HepG2 (cell line): Measurements from ENCODE around the gene OSM. TPM values are rescaled to one million over a fixed set of nuclear protein-coding genes. Genes with fewer than 3 reads are reported as not detected.

Experiments used
- ATAC-seq: fragments of 200-7000 bp; cut with Tn5 transposase; 3 replicates; pipeline ENCODE4 v1.9.1; 2020; ENCODE audit warnings: mild to moderate bottlenecking, moderate library complexity
- BruUV-seq: library from RNA; stranded (reverse); fragments of 400-500 nt; replicated peaks from 2 replicates; lab custom pipeline; 2021; lab: Mats Ljungman, UMichigan
- CTCF ChIA-PET: fragments of 300-600 bp; formaldehyde crosslinking; extraction: SDS; loops from one replicate; lab custom pipeline; 2021; ENCODE audit warnings: low total read pairs, inconsistent platforms, low intra/inter-chr PET ratio; lab: Yijun Ruan, JAX
- POLR2A ChIA-PET: fragments of 350-600 bp; sonication (Branson Sonifier 250); formaldehyde crosslinking; loops from one replicate; lab custom pipeline; 2020; ENCODE audit warnings: antibody characterized with exemption, inconsistent platforms; lab: Yijun Ruan, JAX
- DNase-seq: peaks from one replicate; pipeline ENCODE4 v3.0.0-alpha.2; 2015; ENCODE audit warnings: low spot score
- FAIRE-seq: peaks from 3 replicates; lab custom pipeline; 2011; peaks lifted over from hg19 to GRCh38; lab: Jason Lieb, UNC
- H2AFZ ChIP-seq: one replicate; pipeline ENCODE4 v1.6.1; 2011; ENCODE audit warnings: low read length, inconsistent platforms
- H3K27ac ChIP-seq: fragments of 300-600 bp; 3 replicates; pipeline ENCODE4 v1.8.0; 2011; ENCODE audit warnings: mixed run types, mild to moderate bottlenecking, mixed read lengths, low read length, inconsistent platforms; ENCODE audit not compliant: insufficient read depth; ENCODE audit errors: extremely low read length
- H3K27me3 ChIP-seq, 2 experiments: fragments of 200-600 bp in 1 of 2; 2 replicates in 1 of 2; 3 replicates in 1 of 2; pipeline versions ENCODE4 v1.6.0 to v1.8.0; 2011; ENCODE audit warnings: low read length in 2 of 2, mild to moderate bottlenecking in 2 of 2, moderate library complexity in 2 of 2, inconsistent platforms in 1 of 2; ENCODE audit not compliant: insufficient read depth in 2 of 2, control insufficient read depth in 1 of 2
- H3K36me3 ChIP-seq, 2 experiments: fragments of 200-600 bp in 1 of 2; replicated peaks in 1 of 2; 2 replicates in 1 of 2; 3 replicates in 1 of 2; pipeline versions ENCODE4 v1.5.1 to v1.8.0; 2011; ENCODE audit warnings: low read length in 2 of 2, inconsistent platforms in 1 of 2; ENCODE audit not compliant: insufficient read depth in 2 of 2, control insufficient read depth in 1 of 2
- H3K4me1 ChIP-seq: 2 replicates; pipeline ENCODE4 v1.5.1; 2012; ENCODE audit warnings: low read length, inconsistent platforms; ENCODE audit not compliant: insufficient read depth
- H3K4me2 ChIP-seq: 2 replicates; pipeline ENCODE4 v1.6.0; 2011; ENCODE audit warnings: low read depth, low read length, inconsistent platforms
- H3K4me3 ChIP-seq, 3 experiments: fragments of 200-600 bp in 1 of 3; sonication (generic), shearing (Covaris generic) in 1 of 3; replicated peaks in 1 of 3; 2 replicates each; pipeline ENCODE4 v1.5.1; 2011 to 2016; ENCODE audit warnings: low read length in 3 of 3, inconsistent platforms in 2 of 3, low read depth in 2 of 3, mild to moderate bottlenecking in 2 of 3, control low read depth in 1 of 3, mixed read lengths in 1 of 3; ENCODE audit not compliant: insufficient read depth in 1 of 3
- H3K79me2 ChIP-seq: one replicate; pipeline ENCODE4 v1.6.1; 2011; ENCODE audit warnings: low read length, inconsistent platforms; ENCODE audit not compliant: insufficient read depth
- H3K9ac ChIP-seq: 2 replicates; pipeline ENCODE4 v1.6.0; 2011; ENCODE audit warnings: mild to moderate bottlenecking, low read depth, low read length, inconsistent platforms; ENCODE audit not compliant: insufficient read depth
- H3K9me3 ChIP-seq: 2 replicates; pipeline ENCODE4 v1.5.1; 2012; ENCODE audit warnings: mild to moderate bottlenecking, low read length
- H4K20me1 ChIP-seq: 2 replicates; pipeline ENCODE4 v1.6.0; 2011; ENCODE audit warnings: inconsistent platforms, mild to moderate bottlenecking, low read length, moderate library complexity; ENCODE audit not compliant: insufficient read depth
- ARHGAP35 ChIP-seq: sonication (generic); formaldehyde crosslinking; IDR thresholded peaks from 2 replicates; pipeline ENCODE4 v1.9.0; 2022; ENCODE audit warnings: mild to moderate bottlenecking, inconsistent platforms, moderate library complexity, missing genetic modification reagents, borderline replicate concordance
- BORCS8-MEF2B ChIP-seq: sonication (generic); formaldehyde crosslinking; IDR thresholded peaks from 2 replicates; pipeline ENCODE4 v1.8.0; 2022; ENCODE audit warnings: mild to moderate bottlenecking, missing genetic modification reagents
- IKZF1 ChIP-seq: fragments of 450-650 bp; IDR thresholded peaks from 2 replicates; pipeline ENCODE4 v1.7.1; 2016
- MTF1 ChIP-seq: sonication (generic); formaldehyde crosslinking; IDR thresholded peaks from 2 replicates; pipeline ENCODE4 v1.5.0; 2020; ENCODE audit warnings: missing genetic modification reagents
- ZFX ChIP-seq: sonication (generic); formaldehyde crosslinking; IDR thresholded peaks from 2 replicates; pipeline ENCODE4 v1.4.0; 2020; ENCODE audit warnings: mild to moderate bottlenecking, low read depth, missing genetic modification reagents, moderate library complexity
- ZFY ChIP-seq: sonication (generic); formaldehyde crosslinking; IDR thresholded peaks from 2 replicates; pipeline ENCODE4 v1.4.0; 2020; ENCODE audit warnings: missing genetic modification reagents
- ZNF205 ChIP-seq: IDR thresholded peaks from 2 replicates; pipeline ENCODE4 v1.6.1; 2018; ENCODE audit warnings: missing biosample characterization, missing genetic modification reagents
- ZNF335 ChIP-seq: sonication (generic); formaldehyde crosslinking; IDR thresholded peaks from 2 replicates; pipeline ENCODE4 v1.4.0; 2020; ENCODE audit warnings: missing genetic modification reagents
- ZNF567 ChIP-seq: sonication (generic); formaldehyde crosslinking; IDR thresholded peaks from 2 replicates; pipeline ENCODE4 v1.8.1; 2023; ENCODE audit warnings: mild to moderate bottlenecking, missing genetic modification reagents, borderline replicate concordance
- WGBS: methylation state at CpG from one replicate; pipeline ENCODE4 v1.1.6; 2017; ENCODE audit warnings: low lambda C conversion rate; 5-methylcytosine and 5-hydroxymethylcytosine counted together
- in situ Hi-C: cut with HindIII; loops from 2 replicates; pipeline ENCODE4 v1.10.0; 2017; ENCODE audit warnings: low pct_unique_long_range_greater_than_20kb; ENCODE audit not compliant: extremely low pct_ligation_motif_present
- intact Hi-C: fragments of 100-400 bp; cut with micrococcal nuclease; formaldehyde crosslinking; loops from one replicate; pipeline ENCODE4 v1.10.0; 2022; ENCODE audit not compliant: unreplicated experiment
- polyA plus RNA-seq, 8 experiments: library from polyadenylated mRNA; depleted of rRNA in 3 of 8; stranded (reverse) in 7 of 8; unstranded in 1 of 8; fragments of >200 nt; fragmentation: Illumina TruSeq in 4 of 8; extraction: Trizol in 4 of 8; gene quantifications; 2 replicates each; pipeline versions ENCODE4 v1.2.1 to v1.2.3, GENCODE V29; 2011 to 2016; ENCODE audit warnings: low read depth in 4 of 8, missing spikeins in 1 of 8, mixed read lengths in 1 of 8; ENCODE audit not compliant: insufficient read depth in 1 of 8
- total RNA-seq, 5 experiments: library from RNA; depleted of rRNA; stranded (reverse); fragments of >200 nt; fragmentation: Illumina TruSeq; extraction: Trizol; gene quantifications; 2 replicates each; pipeline ENCODE4 v1.2.3, GENCODE V29; 2016; ENCODE audit warnings: low read depth in 1 of 5
- TF ChIP-seq, protein P1 (sequence below): sonication (generic); formaldehyde crosslinking; IDR thresholded peaks from 2 replicates; pipeline ENCODE4 v1.4.0; 2020; ENCODE audit warnings: mild to moderate bottlenecking, missing genetic modification reagents
- TF ChIP-seq, protein P2 (sequence below): IDR thresholded peaks from 2 replicates; pipeline ENCODE4 v1.6.1; 2012; ENCODE audit warnings: low read depth, low read length, improper control_type of control experiment
- TF ChIP-seq, protein P3 (sequence below): sonication (generic); formaldehyde crosslinking; IDR thresholded peaks from 2 replicates; pipeline ENCODE4 v1.5.1; 2020; ENCODE audit warnings: mild to moderate bottlenecking, missing genetic modification reagents, moderate library complexity

The OSM gene
- total and polyA plus RNA-seq, 2 of the 13 experiments (the other 11 are each of a cell fraction or from before 2014, with no cell fraction given), result not detected

DNA sequence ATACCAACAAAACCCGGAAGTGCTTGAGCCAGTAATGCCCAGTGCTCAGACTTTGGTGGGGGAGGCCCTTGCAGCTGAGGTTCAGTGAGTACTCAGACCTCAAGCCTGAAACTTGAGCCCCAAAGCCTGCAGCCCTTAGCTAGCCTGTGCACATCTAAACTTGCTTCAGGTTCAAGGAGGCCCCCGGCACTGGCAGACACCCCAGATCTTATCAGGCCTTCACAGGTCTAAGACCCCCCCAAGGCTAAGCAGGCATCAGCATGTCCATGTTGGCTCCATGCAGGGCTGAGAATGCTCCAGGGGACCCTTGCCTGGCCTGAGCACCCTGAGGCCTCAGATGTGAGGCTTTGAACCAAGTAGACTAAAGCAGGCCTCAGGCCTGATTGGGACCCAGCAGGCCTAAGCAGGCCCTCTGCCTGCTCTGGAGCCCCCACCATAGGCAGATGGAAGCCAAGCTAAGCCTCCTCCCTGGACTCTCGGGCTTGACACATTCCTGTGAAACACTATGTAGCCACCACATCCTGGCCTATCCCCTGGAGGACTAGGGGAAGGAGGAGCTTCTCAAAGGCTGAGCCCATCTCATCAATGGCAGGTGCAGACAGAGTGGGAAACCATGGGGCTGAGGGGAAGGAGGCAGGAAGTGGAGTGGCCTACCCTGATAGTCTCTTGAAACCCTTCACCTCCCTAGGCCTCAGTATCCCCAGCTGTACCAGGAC is 23.8 kb upstream of the OSM start:
- 0 out of 2 replicates have a peak, but pooled peaks have one; percentile 48 for TF ChIP-seq ZNF567 (CRISPR knock-in tag)
- no peak for TF ChIP-seq ZNF205 (CRISPR knock-in tag)
- TF ChIP-seq ARHGAP35 (CRISPR knock-in tag), result no peak
- TF ChIP-seq IKZF1, result no peak
- TF ChIP-seq, protein P1, sequence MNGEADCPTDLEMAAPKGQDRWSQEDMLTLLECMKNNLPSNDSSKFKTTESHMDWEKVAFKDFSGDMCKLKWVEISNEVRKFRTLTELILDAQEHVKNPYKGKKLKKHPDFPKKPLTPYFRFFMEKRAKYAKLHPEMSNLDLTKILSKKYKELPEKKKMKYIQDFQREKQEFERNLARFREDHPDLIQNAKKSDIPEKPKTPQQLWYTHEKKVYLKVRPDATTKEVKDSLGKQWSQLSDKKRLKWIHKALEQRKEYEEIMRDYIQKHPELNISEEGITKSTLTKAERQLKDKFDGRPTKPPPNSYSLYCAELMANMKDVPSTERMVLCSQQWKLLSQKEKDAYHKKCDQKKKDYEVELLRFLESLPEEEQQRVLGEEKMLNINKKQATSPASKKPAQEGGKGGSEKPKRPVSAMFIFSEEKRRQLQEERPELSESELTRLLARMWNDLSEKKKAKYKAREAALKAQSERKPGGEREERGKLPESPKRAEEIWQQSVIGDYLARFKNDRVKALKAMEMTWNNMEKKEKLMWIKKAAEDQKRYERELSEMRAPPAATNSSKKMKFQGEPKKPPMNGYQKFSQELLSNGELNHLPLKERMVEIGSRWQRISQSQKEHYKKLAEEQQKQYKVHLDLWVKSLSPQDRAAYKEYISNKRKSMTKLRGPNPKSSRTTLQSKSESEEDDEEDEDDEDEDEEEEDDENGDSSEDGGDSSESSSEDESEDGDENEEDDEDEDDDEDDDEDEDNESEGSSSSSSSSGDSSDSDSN, result 0 out of 2 replicates have a peak, but pooled peaks have one; percentile 50
- TF ChIP-seq ZFY (CRISPR knock-in tag), result 0 out of 2 replicates have a peak, but pooled peaks have one; percentile 11
- no peak for TF ChIP-seq ZNF335 (CRISPR knock-in tag)
- TF ChIP-seq ZFX, result peak; percentile 23; the same call in 1 of the 2 replicates
- TF ChIP-seq, protein P2, sequence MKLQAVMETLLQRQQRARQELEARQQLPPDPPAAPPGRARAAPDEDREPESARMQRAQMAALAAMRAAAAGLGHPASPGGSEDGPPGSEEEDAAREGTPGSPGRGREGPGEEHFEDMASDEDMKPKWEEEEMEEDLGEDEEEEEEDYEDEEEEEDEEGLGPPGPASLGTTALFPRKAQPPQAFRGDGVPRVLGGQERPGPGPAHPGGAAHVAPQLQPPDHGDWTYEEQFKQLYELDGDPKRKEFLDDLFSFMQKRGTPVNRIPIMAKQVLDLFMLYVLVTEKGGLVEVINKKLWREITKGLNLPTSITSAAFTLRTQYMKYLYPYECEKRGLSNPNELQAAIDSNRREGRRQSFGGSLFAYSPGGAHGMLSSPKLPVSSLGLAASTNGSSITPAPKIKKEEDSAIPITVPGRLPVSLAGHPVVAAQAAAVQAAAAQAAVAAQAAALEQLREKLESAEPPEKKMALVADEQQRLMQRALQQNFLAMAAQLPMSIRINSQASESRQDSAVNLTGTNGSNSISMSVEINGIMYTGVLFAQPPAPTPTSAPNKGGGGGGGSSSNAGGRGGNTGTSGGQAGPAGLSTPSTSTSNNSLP, result no peak
- TF ChIP-seq, protein P3, sequence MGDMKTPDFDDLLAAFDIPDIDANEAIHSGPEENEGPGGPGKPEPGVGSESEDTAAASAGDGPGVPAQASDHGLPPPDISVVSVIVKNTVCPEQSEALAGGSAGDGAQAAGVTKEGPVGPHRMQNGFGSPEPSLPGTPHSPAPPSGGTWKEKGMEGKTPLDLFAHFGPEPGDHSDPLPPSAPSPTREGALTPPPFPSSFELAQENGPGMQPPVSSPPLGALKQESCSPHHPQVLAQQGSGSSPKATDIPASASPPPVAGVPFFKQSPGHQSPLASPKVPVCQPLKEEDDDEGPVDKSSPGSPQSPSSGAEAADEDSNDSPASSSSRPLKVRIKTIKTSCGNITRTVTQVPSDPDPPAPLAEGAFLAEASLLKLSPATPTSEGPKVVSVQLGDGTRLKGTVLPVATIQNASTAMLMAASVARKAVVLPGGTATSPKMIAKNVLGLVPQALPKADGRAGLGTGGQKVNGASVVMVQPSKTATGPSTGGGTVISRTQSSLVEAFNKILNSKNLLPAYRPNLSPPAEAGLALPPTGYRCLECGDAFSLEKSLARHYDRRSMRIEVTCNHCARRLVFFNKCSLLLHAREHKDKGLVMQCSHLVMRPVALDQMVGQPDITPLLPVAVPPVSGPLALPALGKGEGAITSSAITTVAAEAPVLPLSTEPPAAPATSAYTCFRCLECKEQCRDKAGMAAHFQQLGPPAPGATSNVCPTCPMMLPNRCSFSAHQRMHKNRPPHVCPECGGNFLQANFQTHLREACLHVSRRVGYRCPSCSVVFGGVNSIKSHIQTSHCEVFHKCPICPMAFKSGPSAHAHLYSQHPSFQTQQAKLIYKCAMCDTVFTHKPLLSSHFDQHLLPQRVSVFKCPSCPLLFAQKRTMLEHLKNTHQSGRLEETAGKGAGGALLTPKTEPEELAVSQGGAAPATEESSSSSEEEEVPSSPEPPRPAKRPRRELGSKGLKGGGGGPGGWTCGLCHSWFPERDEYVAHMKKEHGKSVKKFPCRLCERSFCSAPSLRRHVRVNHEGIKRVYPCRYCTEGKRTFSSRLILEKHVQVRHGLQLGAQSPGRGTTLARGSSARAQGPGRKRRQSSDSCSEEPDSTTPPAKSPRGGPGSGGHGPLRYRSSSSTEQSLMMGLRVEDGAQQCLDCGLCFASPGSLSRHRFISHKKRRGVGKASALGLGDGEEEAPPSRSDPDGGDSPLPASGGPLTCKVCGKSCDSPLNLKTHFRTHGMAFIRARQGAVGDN (CRISPR knock-in tag), result peak; percentile 3; the same call in 1 of the 2 replicates
- no peak for TF ChIP-seq MTF1 (CRISPR knock-in tag)
- TF ChIP-seq BORCS8-MEF2B (CRISPR knock-in tag), result no peak
- peaks cover 29% of the 10 kb centered on the region for H3K4me1 ChIP-seq
- BruUV-seq, result no TSS peak
- peak overlapping the region; percentile 94 for H3K4me2 ChIP-seq
- in situ Hi-C loops, result no loop called here
- H3K9me3 ChIP-seq, result no peaks in the 10 kb centered on the region
- H3K79me2 ChIP-seq, result no peaks in the 10 kb centered on the region
- no peak overlapping the region for H3K27ac ChIP-seq
- peak overlapping the region; percentile 24; the same call in 1 of the 2 replicates for H3K9ac ChIP-seq
- POLR2A ChIA-PET, result interaction anchor here (0.6 to 4.0 kb wide), 9 partner anchors 27 to 317 kb away, joined by 3 to 28 read pairs (median 4); partner anchors contain the start of genes CCDC157, RNF215, SF3A1 and TBC1D10A
- FAIRE-seq (peak; percentile 36), DNase-seq (peak; percentile 63), ATAC-seq (peak; percentile 14)
- 20% methylated on average over 1 of the region's 3 CpGs for WGBS
- no peak overlapping the region for H2AFZ ChIP-seq
- peaks cover 6 to 8% of the 10 kb centered on the region in 2 experiments; a peak in 2 of 5 replicates for H3K36me3 ChIP-seq
- peak overlapping the region in 2 of 3 experiments; percentile 68 to 80; a peak in 3 of 6 replicates for H3K4me3 ChIP-seq
- no peaks in the 10 kb centered on the region; a peak in 1 of 5 replicates for H3K27me3 ChIP-seq
- intact Hi-C loops, result no loop called here
- CTCF ChIA-PET, result no interaction called here
- no peaks in the 10 kb centered on the region for H4K20me1 ChIP-seq
